HG03457 (cell line): ENCODE results near the gene OPA3.

Experiments used
- ATAC-seq: cut with Tn5 transposase; IDR thresholded peaks from one replicate; pipeline ENCODE4 v1.9.1; 2021; ENCODE audit warnings: moderate number of reproducible peaks; ENCODE audit not compliant: unreplicated experiment

The OPA3 gene

DNA sequence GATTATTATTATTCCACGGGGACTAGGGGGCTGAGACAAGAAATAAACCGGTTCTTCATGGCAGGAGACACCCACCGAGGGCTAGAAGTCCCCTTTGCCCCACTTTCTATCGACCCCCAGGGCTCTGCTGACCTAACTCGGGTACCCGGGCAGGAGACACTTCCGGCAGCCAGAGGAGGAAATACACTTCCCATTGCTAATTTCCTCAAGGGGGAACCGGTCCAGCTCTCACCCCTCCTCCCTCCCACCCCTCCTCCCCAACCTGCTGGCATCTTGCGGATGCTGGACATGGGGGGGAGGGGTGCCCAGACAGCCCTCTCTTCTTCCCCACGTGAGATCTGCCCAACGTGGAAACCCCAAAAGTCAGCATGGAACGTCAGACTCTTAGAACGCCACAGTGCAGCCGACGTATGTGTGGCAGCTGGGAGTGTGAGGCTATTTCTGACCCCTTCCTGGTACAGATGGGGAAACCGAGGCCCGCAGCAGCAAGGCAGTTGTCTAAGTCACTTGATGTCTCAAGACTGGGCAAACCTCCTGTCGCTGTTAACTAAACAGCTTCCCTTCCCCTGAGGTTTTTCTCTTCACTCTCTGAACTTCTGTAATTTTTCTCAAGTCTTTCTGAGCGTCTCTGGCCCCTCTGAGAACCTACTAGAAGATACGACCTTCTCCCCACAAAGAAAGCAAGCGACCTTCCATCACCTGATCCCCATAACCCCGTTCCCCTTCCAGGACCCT, 13.8 kb upstream of the OPA3 start:
- no peak for ATAC-seq

- no peak for ATAC-seq
These were observed 13.0 kb upstream of the OPA3 start for GRCh38 chr19:45597425-45598111.

DNA sequence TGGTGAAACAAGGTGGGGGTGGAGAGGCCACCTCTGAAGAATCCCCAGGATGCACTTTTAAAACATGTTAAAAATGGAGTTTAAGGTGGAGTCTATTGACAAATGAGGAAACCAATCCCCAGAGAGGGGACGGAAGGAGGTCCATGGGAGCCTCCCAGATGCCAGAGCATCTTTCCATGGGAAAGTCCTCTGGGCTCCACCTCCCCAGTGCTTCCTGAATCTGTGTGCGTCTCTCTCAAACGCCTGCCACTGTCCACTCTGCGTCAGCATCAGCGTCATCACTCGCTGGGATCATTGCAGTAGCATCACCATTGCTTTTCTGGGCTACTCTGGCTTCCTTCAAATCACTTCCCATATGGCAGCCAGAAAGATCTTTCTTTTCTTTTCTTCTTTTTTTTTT, 11.2 kb upstream of the OPA3 start:
- ATAC-seq = no peak

DNA sequence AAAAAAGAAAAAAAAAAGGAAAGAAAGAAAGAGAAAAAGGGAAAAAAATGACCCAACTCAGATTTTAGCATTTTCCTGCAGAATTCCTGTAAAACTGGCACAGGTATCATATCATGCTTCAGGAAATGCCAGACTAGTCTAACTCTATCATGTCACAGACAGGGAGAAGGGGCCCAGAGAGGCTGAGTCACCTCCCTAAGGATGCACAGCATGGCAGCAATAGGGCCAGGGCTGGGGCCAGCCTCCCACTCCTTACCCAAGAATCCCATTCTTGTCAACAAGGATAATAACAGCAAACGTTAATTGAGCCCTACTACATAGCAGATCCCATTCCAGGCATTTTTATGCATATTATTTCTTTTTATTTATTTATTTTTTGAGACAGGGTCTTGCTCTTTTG, 8.9 kb upstream of the OPA3 start:
- ATAC-seq = no peak

GRCh38 chr19:45592366-45592765, 7.8 kb upstream of the OPA3 start:
- ATAC-seq = no peak

DNA sequence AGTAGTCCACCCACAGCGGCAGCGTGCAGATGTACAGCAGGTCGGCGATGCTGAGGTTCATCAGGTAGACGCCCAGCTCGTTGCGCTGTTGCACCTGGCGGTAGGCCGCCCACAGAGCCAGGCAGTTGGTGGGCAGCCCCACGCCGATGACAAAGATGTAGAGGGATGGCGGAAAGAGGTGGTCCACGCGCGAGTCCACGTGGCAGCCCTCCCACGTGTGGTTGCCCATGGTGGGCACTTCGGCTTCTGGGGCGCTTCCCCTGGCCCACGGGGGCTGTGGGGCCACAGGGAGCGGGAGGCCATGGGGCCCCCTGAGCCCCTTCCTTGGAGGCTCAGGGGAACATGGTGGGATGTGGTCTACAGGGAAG, 7.0 kb upstream of the OPA3 start:
- no peak for ATAC-seq

GRCh38 chr19:45591004-45591637, 6.5 kb upstream of the OPA3 start:
- no peak for ATAC-seq

- no peak for ATAC-seq
These were observed 5.8 kb upstream of the OPA3 start for GRCh38 chr19:45590300-45591003.

- ATAC-seq = no peak
These were observed 5.2 kb upstream of the OPA3 start for GRCh38 chr19:45589768-45590167.

- no peak for ATAC-seq
These were observed 3.3 kb upstream of the OPA3 start for GRCh38 chr19:45587873-45588272.

- no peak for ATAC-seq
These were observed 566 bp upstream of the OPA3 start for GRCh38 chr19:45585158-45585577.

DNA sequence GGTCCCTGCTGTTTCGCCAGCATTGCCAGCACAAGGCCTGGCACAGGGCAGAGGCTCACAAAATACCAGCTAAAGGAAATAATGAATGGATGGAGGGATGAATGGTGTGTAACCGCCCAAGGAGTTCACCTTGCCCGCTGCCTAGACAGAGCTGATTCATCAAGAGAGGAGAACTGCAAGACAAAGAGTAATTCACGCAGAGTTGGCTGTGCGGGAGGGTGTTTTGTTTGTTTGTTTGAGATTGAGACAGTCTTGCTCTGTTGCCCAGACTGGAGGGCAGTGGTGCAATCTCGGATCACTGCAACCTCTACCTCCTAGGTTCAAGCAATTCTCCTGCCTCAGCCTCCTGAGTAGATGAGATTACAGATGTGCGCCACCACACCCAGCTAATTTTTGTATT, 3.0 kb downstream of the OPA3 start:
- ATAC-seq = no peak

DNA sequence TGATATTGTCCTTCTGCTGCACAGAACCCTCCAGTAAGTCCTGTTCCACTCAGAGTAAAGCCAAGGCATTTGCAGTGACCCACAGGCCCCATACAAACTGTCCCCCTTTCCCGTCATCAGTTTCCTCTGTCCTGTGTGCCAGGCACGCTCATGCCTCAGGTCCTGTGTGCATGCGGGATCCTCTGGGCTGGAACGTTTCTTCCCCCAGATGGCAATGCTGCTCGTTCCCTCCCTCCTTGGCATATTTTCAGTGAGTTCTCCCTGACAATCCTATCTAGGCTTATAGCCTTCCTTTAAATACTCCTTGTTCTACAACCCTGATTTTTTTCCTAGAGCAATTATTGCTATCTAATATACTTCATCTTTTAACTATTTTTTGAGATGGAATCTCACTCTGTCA, 5.7 kb downstream of the OPA3 start:
- ATAC-seq = no peak

GRCh38 chr19:45577111-45577905, 7.3 kb downstream of the OPA3 start:
- no peak for ATAC-seq

GRCh38 chr19:45576682-45577081, 7.9 kb downstream of the OPA3 start:
- ATAC-seq = no peak

GRCh38 chr19:45575216-45575615, 9.4 kb downstream of the OPA3 start:
- ATAC-seq = no peak

DNA sequence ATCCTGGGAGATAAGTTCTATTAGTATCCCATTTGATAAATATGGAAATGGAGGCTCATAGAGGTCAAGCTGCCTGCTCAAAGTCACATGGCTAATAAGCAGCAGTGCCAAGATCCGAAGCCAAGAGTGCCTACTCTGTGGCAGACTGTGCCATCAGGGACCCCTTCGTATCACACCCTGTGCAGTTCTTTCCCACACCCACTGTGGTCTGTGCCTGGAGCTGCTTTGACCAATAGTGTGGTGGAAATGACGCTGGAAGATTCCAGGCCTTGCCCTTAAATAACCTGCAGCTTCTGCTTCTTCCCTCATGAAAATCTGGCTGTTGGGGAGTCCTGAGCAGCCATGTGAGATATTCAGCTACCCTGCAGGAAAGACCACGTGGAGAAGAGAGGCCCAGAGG, 10.1 kb downstream of the OPA3 start:
- ATAC-seq = no peak

GRCh38 chr19:45571457-45572220, 13.0 kb downstream of the OPA3 start:
- ATAC-seq = no peak

GRCh38 chr19:45569619-45570421, 14.8 kb downstream of the OPA3 start:
- no peak for ATAC-seq
